ENCODE results near the gene DPCD.
"Not testable (repeated sequence)": the region's sequence is repeated elsewhere in the genome, so short reads cannot be mapped to it uniquely, and the experiment has no call there.

DPCD gene

DNA sequence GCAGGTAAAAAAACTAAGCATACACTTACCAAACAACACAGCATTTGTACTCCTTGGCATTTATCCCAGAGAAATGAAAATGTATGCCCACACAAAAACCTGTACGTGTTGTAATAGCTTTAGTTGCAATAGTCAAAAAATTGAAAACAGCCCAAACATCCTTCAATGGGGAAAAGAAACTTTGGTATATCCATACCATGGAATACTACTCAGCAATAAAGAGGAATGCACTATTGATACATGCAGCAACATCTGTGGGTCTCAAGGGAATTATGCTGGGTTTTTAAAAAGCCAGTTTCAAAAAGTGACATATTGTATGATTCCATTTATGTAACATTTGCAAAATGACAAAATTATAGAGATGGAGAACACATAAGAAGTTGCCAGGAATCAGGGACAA is 35.4 kb downstream of the DPCD start:
- DNase-seq, result no peak

DNA sequence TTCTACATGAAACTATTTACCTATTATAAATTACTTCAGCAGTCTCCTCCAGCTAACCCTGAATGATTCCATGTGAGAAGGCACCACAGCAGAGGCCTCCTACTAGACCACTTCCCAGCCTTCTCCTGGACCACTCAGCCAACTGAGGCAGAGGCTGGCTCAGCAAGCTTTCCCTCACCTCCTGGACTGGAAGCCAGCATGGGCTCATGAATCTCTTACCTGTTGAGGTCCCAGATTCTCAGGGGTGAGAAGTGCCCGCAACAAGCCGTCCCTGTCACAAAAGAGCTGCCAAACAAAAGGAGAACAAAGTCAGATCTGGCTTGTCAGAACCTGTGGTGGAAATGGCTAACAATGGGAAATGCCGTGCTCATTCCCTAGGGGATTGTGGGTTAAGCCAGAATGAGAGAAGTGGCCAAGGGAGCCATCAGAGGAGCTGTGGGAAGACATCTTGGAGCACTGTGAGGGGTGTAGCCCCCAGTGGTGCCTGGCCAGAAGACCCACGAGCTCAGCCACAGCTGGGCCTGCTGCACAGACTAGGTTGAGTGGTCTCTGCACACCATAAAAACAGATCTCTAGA is 36.5 kb downstream of the DPCD start:
- DNase-seq, result no peak

DNA sequence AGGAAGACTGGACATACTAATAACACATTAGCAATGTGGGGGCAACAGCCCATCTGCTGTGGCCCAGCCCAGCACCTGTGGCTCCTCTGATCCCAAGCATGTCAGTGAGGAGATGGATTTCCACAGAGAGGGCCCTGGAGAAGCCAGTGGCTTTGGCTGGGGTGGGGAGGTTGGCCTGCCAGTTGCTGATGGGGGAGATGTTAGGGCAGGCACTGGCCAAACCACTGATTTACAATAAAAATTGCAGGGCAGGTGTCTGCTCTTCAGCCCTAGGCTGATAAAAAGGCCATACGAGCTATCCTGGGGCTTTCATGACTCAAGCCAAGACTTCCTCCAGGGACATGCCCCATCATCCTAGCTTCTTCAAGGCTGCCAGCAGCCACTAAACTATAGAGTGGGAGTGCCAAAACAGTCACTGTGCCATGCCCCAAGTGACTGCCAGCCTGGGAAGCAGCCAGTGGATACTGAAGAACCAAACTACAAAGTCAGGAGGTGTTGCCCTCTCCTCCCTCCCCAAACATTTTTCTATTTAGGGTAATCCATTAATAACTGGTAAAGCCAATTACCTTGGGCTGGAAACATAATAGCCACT is 37.8 kb downstream of the DPCD start:
- no peak for DNase-seq

DNA sequence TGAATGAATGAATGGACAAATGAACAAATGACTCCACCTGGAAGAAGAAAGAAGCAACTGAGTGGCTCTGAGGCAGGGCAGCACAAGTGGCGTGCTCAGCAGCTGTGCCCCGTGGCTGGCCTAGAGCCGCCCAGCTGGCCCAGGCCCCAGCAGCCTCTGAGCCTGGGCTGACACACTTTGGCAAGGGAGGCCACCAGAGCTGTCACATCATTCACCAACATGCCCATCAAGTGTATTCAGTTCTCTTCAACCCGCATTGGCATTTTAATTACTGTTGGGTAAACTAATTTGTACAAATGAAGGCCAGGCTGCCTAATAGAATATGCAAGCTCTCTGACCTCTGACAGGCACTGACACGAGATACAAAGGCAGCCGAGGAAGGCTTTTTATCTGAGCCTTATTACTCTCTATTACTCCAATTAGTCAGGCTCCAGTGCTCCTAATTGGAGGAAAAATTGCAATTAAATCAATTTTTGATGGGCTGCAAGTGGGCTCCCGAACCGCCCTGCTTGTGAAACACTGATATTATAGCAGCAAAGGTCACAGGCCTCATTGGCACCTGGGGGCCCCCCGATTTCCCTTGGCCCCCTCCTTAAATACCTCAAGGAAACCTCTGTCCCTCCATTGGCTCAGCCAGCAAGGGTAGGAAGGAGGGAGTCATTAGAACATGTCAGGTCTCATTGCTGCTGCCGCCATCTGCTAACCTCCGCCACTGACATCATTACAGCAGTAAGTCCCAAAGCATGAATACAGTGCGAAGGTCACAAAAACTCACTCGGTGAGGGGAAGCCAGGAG is 41.9 kb downstream of the DPCD start:
- DNase-seq, result no peak

DNA sequence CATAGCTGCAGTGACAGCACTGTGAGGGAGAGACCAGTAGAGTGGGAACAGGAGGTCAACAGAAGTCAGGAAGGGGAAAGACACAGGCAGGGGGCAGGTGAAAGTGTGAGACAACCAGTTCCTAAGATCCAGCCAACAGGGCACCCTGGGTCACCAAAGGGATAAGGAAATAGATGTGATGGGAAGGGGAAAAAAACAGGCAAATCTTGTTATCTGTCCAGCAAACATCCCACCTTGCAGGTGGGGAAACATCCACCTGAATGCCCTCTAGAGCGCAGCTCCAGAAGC is 42.5 kb downstream of the DPCD start:
- DNase-seq, result no peak

DNA sequence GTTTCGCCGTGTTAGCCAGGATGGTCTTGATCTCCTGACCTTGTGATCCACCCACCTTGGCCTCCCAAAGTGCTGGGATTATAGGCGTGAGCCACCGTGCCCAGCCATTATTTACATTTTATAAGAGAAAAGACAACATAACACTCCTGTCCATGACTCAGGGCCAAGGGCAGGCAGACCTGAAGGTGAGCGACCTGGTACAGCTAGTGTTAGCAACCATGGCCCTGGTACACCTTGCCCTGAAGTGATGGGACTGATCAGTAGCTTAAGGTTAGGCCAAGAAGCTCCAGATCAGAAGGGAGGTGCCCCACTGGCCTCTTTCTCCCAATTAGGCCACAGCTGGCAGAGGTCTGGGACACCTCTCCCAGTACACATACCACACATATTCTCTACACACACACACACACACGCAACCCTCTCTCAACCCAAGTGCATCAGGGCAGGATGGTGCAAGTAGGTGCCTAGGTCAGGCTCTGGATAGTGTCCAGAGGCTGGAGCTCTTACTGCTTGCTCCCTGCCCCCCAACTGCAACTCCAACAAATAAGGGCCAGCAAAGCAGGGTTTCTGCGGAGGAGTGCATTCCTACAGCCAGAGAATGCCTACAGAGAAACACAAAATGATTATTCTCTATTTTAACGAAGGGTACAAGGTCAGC is 43.8 kb downstream of the DPCD start:
- no peak for DNase-seq

DNA sequence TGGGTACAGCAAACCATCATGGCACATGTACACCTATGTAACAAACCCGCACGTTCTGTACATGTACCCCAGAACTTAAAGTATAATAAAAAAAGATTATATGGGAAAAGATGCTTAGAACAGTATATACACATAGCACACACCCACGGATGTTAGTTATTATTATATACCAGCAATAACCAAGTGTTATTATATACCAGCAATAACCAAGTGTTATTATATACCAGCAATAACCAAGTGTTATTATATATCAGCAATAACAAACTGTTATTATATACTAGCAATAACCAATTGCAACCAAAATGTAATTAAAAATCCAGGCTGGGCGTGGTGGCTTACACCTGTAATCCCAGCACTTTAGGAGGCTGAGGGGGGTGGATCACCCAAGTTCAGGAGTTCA is 45.4 kb downstream of the DPCD start:
- DNase-seq, result not testable (repeated sequence)

DNA sequence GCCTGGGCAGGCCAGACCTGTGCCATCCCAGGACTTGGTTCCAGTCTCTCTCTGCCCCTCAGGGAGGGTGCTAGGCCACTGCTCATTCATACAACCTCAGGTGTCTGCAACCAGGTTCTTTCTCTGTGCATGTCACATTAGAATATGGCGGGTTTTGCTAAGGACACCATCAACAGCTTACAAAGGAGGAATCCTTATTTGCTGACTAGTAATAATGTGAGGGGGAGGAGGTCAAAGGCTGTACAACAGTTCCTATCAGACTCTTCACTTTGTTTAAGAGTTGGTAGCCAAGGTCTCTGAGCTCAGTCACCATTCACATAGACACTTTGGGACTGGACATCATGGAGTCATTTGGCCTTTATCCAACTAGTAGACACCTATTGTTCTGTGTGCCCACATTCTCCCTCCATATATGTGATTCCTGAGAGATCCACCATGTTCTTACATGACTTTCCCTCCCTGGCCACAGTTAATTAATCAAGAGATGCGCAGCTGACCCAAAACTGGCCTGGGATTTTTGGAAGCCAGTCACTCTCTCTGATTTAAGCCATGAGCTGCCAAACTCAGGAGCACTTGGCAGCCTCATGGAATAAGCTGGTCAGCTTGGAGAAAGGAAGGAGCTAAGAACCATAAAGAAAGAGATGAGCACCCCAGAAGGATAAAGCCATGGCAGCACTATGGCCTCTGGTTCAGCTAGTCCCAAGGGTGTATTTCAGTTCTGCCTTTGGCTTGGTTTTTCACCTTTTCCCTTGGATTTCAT is 51.2 kb downstream of the DPCD start:
- no peak for DNase-seq

DNA sequence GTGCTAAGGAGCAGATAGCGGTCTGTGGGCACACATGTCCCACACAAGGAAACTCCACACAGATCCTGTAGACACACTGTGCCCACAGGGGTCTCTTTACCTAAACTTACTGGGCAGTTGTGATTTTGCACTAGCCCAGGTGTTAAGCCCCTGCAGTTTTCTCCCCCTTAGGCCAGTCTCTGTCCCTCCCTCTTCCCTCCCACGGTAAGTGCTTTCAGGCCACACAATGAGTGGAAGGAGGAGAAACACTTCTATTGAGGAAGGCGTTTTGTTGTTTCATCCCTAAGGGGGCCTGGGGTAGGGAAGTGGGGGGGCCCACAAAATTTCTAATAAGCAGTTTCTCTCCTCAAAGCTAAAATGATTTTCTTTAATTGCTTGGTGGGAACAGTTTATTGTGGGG is 55.4 kb downstream of the DPCD start:
- DNase-seq, result no peak

DNA sequence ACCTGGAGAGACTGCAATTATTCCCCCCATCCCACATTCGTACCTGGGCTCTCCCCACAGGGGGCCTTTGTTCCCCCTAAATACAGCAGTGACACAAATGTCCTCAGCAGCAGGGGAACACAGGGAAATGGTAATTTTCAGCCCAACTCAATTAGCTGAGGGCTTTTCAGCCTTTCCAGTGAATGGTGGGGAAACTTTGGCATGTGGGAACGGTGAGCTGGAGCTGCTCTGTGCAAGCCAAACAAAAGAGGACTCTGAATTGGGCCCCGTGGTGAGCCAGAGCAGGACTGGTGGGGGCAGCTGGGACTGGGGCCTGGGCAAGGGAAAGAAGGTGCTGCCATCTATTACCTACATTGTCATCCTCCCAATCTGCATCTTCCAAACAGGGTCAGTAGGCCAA is 55.9 kb downstream of the DPCD start:
- DNase-seq, result no peak

DNA sequence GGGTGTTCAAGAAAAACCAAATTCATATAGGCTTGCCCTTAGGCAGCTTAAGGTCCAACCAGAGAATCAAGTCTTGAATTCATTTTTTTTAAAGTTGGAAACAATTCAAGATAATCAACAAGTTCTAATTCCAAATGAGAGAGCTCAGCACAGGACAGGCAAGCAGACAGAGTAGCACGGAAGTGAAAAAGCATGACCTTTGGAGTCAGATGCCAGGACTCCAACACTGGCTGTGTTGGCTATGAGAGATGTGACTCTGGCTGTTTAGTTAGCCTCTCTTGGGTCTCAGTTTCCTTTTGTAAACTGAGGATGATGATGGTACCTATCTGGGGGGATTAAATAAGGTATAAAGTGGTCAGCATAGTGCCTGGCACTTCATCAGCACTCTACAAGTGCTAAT is 57.5 kb downstream of the DPCD start:
- no peak for DNase-seq

DNA sequence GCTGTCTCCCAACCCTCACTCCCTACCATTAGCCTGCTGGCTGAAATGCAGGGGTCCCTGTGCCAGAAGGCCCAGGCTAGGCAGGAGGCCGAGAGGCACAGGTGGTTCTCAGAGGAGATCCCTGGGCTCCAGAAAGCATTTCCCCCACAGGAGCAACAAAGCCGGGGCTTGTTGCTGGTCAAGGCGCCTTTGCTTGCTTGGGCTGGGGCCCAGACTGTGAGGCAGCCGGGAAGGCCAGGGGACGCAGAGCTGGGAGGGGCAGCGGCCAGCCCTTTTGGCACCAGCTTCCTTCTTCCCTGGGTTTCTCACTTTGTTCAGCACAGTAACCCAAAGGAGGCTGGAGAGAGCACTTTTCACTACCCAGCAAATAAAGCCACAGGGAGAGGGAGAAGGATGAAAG is 58.2 kb downstream of the DPCD start:
- DNase-seq, result no peak

DNA sequence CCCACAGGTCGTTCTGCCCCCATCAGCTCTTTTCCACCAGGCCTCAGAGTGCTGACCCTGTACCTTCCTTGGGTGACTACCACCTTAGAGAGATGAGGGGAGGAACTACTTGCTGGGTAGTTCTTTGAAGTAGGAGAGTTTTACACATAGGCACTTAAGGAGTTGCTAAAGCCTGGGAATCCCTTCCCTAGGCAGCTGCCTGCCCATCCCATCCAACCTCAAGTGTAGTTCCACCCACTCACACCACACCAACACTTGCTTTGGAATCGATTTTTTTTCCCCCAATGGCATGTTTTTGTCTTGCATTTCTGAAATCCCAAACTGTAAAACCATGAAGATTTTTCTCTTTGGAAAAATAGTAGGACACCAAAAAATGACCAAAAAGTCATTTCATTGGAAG is 59.1 kb downstream of the DPCD start:
- DNase-seq, result no peak

DNA sequence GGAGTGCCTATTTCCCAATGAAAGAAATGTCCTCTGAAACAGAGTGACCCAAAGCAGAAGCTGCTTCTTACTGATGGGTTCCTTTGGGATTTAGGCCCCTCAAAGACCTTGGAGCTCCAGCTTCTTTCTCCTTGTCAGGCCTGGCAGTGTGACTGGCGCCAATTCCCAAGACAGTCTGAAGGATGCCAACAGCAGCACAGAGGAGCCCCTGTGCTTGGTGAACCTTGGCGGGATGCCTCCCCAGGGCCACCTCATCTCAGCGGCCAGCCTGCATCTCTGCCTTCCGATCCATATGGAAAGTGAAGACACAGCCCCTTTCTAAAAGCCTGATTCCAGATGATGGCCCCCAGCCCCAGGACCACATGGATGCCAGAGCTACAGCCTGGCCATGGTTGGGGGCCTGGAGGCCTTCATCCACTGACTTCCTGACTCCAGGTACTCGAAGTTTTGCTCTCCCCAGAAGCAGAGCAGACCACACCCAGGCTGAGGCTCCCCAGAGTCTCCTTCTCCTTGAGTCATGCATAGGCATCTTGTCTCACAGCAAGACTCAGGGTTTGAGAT is 61.5 kb downstream of the DPCD start:
- no peak for DNase-seq

DNA sequence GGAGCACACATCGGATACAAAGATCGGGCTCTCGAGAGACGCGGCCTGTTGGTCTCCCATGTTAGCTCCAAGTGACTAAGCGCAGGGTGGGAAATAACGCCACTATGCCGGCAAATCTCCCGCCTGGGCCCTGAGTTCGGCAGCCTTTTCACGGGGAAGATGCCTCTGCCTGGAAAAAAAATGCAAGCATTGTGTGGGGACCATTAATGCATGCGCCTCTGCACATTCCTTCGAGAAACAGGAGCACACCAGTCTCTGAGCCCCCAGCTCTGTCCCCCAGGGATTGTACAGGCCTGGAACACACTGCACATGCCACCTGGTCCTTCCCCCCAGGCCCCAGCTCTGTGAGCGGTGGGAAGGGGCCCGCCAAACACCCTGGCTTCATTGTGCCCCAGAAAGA is 62.7 kb downstream of the DPCD start:
- no peak for DNase-seq

DNA sequence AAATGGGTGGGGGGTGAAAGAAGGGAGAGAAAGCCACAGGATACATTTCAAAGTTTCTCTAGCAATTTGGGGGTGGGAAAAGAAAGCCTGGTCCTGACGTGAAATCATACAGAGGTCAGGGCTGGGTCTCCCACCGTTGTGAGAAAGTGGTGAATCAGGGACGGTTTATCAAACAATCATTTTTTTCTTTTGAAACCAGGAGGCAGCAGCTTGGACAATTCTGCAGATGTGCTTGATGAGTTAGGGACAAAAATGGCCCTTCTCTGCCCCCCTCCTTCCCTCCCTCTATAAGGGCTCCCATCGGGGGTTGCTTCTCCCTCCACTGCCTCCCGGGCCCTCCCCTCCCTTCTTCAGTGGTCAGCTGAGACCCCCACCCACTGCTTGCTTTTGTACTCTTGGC is 63.2 kb downstream of the DPCD start:
- DNase-seq, result no peak

DNA sequence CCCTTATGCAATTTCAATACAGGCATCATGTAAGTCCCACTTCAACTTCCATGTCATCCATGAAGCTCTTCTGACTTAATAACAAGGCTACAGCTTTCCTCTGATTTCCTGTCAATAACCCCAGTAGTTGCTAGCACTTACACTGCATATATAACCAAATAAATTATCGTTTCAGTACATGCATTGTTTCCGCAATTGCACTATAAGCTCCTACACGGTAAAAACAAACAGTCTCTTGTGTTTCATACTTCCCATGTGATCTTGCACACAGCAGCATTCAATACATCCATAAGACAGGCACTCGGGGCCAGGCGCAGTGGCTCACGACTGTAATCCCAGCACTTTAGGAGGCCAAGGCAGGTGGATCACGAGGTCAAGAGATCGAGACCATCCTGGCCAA is 65.4 kb downstream of the DPCD start:
- no peak for DNase-seq

DNA sequence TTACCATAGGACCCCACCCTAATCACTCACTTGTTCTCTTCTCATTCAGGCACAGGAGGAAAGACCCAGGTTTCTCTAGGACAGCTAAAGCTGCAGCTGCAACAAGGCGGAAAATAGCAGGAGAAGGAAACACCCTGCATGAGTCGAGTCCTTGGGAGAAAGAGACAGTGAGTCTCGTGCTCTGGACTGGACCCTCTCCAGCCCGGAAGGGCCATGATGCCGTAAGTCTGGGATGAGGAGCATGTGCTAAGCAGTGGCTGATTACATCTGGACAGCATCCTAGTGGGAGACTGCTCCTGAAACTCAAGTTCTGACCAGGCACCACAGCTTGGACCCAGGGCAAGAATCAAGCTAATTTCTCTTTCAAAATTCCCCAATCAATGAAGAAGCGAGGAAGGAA is 67.4 kb downstream of the DPCD start:
- DNase-seq, result no peak

DNA sequence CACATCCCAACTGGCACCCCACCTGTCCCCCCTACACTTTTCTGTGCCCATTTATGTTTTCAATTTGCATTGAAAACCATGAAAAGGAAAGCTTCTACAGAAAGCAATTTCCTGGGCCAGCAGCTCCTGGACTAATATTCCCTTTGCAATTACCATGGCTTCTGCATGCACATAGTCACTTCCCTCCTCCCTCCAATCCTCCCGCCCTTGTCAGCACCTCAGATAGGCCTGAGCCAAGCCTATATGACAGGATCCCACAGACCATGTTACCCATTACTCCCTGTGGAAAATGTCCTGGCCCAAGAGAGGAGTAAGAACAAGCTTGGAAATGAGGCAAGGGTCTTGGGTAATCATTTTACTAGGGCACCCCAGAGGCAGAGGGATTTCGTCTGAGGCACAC is 68.8 kb downstream of the DPCD start:
- no peak for DNase-seq

DNA sequence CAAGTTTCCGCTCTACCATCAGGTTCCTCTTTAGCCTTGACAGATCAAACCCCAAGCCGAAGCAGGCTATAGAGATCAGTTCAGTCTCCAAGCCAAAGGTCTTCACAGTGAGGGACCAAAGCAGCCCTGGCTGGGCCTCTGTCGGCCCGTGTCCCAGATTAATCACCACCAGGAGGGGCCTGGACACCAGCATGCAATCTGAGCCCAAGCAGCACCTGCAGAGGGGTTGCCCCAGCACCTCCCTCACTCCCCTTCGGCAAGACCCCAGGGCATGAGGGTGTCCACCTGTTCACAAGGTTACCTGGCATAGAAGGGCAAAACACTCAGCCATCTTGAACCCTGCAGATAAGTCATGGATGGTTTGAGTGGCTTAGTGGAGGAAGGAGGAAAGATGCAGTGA is 70.9 kb downstream of the DPCD start:
- no peak for DNase-seq
